ENCODE measurements around the gene DGKQ.

DGKQ gene

GRCh38 chr4:967113-968104 lies 6.0 kb downstream of the DGKQ start:
- H3K36me3 ChIP-seq (ENCODE audit: control insufficient read depth in 1 of 2, insufficient read depth in 2 of 2, low read length in 2 of 2), result peaks cover 0 to 27% of the 10 kb centered on the region in 2 donors
- H3K27ac ChIP-seq (ENCODE audit: low read length), result no peak overlapping the region
- no peaks in the 10 kb centered on the region for H3K27me3 ChIP-seq (ENCODE audit: low read depth, low read length)
- peaks cover 0 to 18% of the 10 kb centered on the region in 2 donors for H3K4me1 ChIP-seq (ENCODE audit: control insufficient read depth in 1 of 2, insufficient read depth in 2 of 2, low read length in 2 of 2)
- no peak overlapping the region for H3K4me3 ChIP-seq (ENCODE audit: low read depth in 1 of 2, low read length in 2 of 2)
- no peaks in the 10 kb centered on the region for H3K9me3 ChIP-seq (ENCODE audit: control insufficient read depth in 1 of 2, low read length in 2 of 2)

DNA sequence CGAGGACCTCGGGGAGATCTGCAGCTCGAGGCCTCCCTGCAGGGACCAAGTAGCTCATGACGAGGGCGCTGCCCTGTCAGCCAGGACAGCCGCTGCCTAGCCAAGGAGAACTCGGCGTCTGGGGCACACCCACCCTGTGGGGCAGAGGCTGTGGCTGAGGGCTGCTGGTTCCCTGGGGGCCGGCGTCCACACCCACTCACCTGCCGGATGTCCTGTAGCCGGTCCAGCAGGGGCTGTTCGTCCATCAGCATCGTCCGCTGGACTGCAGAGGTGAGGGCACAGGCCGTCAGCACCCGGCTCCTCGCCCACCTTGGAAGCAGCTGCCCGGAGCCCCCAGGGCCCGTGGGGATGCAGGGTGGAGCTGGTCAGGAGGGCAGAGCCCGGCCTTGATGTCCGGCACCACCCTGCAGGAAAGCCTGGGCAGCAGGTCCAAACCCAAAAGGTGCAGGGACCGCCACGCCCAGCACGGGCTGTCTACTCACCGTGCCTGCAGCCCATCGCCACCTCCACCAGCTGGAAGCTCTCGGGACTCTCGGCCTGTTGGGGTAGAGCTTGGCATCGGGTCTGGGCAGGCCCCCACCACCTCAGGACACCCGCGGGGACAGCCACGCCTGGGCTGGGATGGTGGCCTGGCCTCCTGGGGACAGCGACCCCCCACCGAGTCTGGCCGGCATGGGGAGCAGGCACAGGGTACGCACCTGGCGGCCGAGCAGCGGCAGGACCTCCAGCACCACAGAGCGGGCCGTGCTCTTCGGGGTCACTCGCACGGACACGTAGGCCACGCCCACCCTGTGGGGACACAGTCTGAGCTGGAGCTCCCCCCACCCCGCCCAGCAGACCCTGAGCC lies 6.9 kb downstream of the DGKQ start:
- no peak overlapping the region for H3K27ac ChIP-seq (ENCODE audit: low read length)
- no peak overlapping the region for H3K4me3 ChIP-seq (ENCODE audit: low read depth in 1 of 2, low read length in 2 of 2)
- peaks cover 0 to 35% of the 10 kb centered on the region in 2 donors for H3K36me3 ChIP-seq (ENCODE audit: control insufficient read depth in 1 of 2, insufficient read depth in 2 of 2, low read length in 2 of 2)
- H3K27me3 ChIP-seq (ENCODE audit: low read depth, low read length), result no peaks in the 10 kb centered on the region
- no peaks in the 10 kb centered on the region for H3K9me3 ChIP-seq (ENCODE audit: control insufficient read depth in 1 of 2, low read length in 2 of 2)
- H3K4me1 ChIP-seq (ENCODE audit: control insufficient read depth in 1 of 2, insufficient read depth in 2 of 2, low read length in 2 of 2), result peaks cover 0 to 9% of the 10 kb centered on the region in 2 donors

GRCh38 chr4:965766-966134 lies 7.6 kb downstream of the DGKQ start:
- Histone ChIP-seq H3K36me3 (ENCODE audit: control insufficient read depth in 1 of 2, insufficient read depth in 2 of 2, low read length in 2 of 2) (peaks cover 0 to 38% of the 10 kb centered on the region in 2 donors), H3K4me3 (ENCODE audit: low read depth in 1 of 2, low read length in 2 of 2) (no peak overlapping the region), H3K4me1 (ENCODE audit: control insufficient read depth in 1 of 2, insufficient read depth in 2 of 2, low read length in 2 of 2) (peaks cover 0 to 5% of the 10 kb centered on the region in 2 donors), H3K9me3 (ENCODE audit: control insufficient read depth in 1 of 2, low read length in 2 of 2) (no peaks in the 10 kb centered on the region), H3K27ac (ENCODE audit: low read length) (no peak overlapping the region), H3K27me3 (ENCODE audit: low read depth, low read length) (no peaks in the 10 kb centered on the region)

- Histone ChIP-seq H3K4me1 (ENCODE audit: control insufficient read depth in 1 of 2, insufficient read depth in 2 of 2, low read length in 2 of 2) (peaks cover 0 to 5% of the 10 kb centered on the region in 2 donors), H3K9me3 (ENCODE audit: control insufficient read depth in 1 of 2, low read length in 2 of 2) (no peaks in the 10 kb centered on the region), H3K4me3 (ENCODE audit: low read depth in 1 of 2, low read length in 2 of 2) (no peak overlapping the region), H3K36me3 (ENCODE audit: control insufficient read depth in 1 of 2, insufficient read depth in 2 of 2, low read length in 2 of 2) (peaks cover 0 to 38% of the 10 kb centered on the region in 2 donors), H3K27ac (ENCODE audit: low read length) (no peak overlapping the region), H3K27me3 (ENCODE audit: low read depth, low read length) (no peaks in the 10 kb centered on the region)
These were observed 8.2 kb downstream of the DGKQ start for GRCh38 chr4:965048-965765.

DNA sequence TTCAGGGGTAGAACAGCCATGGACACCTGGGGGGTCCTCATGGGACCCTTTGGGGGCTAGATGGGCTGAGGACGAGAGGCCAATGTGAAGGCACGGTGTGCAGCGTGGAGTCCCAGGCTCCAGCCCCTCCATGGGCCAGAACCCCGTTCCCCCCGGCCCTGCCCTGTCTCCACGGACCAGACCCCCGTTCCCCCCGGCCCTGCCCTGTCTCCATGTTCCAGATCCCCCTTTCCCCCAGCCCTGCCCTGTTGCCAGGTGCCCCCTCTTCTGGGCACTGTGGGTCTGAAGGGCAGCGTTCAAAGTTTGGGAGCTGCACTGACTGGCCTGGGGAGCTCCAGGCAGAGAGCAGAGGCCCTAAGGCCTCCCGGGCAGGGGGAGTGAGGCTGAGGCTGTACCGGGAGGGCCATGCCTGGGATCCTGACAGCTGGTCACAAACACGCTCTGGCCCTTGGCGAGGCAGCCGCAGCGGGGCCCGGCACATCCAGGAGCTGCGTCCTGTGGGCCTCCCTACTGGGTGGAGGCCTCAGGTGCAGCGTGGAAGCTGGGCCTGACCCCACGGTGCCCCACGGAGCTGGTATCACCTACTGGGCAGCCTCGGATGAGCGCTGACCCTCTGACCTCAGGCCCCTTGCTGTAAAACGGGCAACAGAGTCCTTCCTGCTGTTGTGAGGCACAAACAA lies 8.9 kb downstream of the DGKQ start:
- no peaks in the 10 kb centered on the region for H3K9me3 ChIP-seq (ENCODE audit: control insufficient read depth in 1 of 2, low read length in 2 of 2)
- no peaks in the 10 kb centered on the region for H3K27me3 ChIP-seq (ENCODE audit: low read depth, low read length)
- H3K4me3 ChIP-seq (ENCODE audit: low read depth in 1 of 2, low read length in 2 of 2), result no peak overlapping the region
- H3K36me3 ChIP-seq (ENCODE audit: control insufficient read depth in 1 of 2, insufficient read depth in 2 of 2, low read length in 2 of 2), result peaks cover 0 to 38% of the 10 kb centered on the region in 2 donors
- H3K4me1 ChIP-seq (ENCODE audit: control insufficient read depth in 1 of 2, insufficient read depth in 2 of 2, low read length in 2 of 2), result peaks cover 0 to 5% of the 10 kb centered on the region in 2 donors
- H3K27ac ChIP-seq (ENCODE audit: low read length), result no peak overlapping the region

DNA sequence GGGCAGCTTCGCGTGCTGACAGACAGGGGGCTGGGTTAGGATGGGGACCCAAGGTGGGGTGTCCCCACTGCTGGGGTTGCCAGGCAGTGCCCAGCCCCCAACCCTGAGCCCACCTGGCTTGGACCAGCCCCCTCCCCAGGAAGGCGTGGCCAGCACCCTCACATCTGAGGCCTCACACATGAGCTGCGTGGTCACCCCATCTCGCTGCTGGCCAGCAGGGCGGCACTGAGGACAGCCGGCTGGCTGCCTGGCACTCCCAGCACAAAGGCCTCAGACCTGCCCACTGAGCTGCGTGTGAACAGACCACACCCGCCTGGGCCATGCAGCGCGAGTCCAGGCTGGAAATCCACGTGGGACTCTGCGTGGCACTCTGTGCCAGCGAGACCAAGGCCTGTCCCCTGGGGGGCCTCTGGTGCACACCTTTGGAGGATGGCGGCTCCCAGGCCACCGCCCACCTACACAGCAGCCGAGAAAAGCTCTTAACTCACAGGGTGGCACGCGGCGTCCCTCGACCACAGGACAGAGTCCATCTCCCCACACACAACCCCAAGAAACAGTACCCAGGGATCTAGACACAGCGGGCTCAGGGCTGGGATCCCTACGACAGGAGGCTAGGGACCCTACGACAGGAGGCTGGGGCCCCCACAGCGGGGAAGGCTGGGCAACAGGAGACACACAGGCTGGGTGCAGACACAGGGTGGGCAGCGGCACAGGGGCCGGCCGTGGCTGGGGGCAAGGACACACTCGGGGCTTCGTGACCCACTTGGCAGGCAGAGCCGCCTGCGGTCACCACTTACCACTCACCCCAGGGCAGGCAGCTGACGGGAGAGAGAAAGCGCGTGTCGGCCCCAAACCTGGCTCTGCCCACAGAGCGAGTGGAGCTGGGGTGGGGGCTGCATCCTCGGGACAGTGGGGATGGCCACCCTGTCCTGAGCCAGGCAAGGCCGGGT lies 9.8 kb downstream of the DGKQ start:
- Histone ChIP-seq H3K36me3 (ENCODE audit: control insufficient read depth in 1 of 2, insufficient read depth in 2 of 2, low read length in 2 of 2) (peaks cover 0 to 39% of the 10 kb centered on the region in 2 donors), H3K4me3 (ENCODE audit: low read depth in 1 of 2, low read length in 2 of 2) (no peak overlapping the region), H3K27me3 (ENCODE audit: low read depth, low read length) (no peaks in the 10 kb centered on the region), H3K9me3 (ENCODE audit: control insufficient read depth in 1 of 2, low read length in 2 of 2) (no peaks in the 10 kb centered on the region), H3K4me1 (ENCODE audit: control insufficient read depth in 1 of 2, insufficient read depth in 2 of 2, low read length in 2 of 2) (peaks cover 0 to 5% of the 10 kb centered on the region in 2 donors), H3K27ac (ENCODE audit: low read length) (no peak overlapping the region)

- peaks cover 2 to 49% of the 10 kb centered on the region in 2 donors for H3K36me3 ChIP-seq (ENCODE audit: control insufficient read depth in 1 of 2, insufficient read depth in 2 of 2, low read length in 2 of 2)
- H3K4me3 ChIP-seq (ENCODE audit: low read depth in 1 of 2, low read length in 2 of 2), result no peak overlapping the region
- no peaks in the 10 kb centered on the region for H3K9me3 ChIP-seq (ENCODE audit: control insufficient read depth in 1 of 2, low read length in 2 of 2)
- no peak overlapping the region for H3K27ac ChIP-seq (ENCODE audit: low read length)
- no peaks in the 10 kb centered on the region for H3K27me3 ChIP-seq (ENCODE audit: low read depth, low read length)
- H3K4me1 ChIP-seq (ENCODE audit: control insufficient read depth in 1 of 2, insufficient read depth in 2 of 2, low read length in 2 of 2), result peaks cover 0 to under 1% of the 10 kb centered on the region in 2 donors
These were observed 10.8 kb downstream of the DGKQ start for GRCh38 chr4:962231-963208.

GRCh38 chr4:961351-962230 lies 11.8 kb downstream of the DGKQ start:
- H3K9me3 ChIP-seq (ENCODE audit: control insufficient read depth in 1 of 2, low read length in 2 of 2), result no peaks in the 10 kb centered on the region
- peaks cover 5 to 53% of the 10 kb centered on the region in 2 donors for H3K36me3 ChIP-seq (ENCODE audit: control insufficient read depth in 1 of 2, insufficient read depth in 2 of 2, low read length in 2 of 2)
- H3K4me1 ChIP-seq (ENCODE audit: control insufficient read depth in 1 of 2, insufficient read depth in 2 of 2, low read length in 2 of 2), result no peaks in the 10 kb centered on the region
- no peak overlapping the region for H3K4me3 ChIP-seq (ENCODE audit: low read depth in 1 of 2, low read length in 2 of 2)
- no peak overlapping the region for H3K27ac ChIP-seq (ENCODE audit: low read length)
- H3K27me3 ChIP-seq (ENCODE audit: low read depth, low read length), result no peaks in the 10 kb centered on the region
